Panc1 (cell line): ENCODE results near the gene DR1. TPM values are rescaled to one million over a fixed set of nuclear protein-coding genes. Genes with fewer than 3 reads are reported as not detected.

Experiments used
- ATAC-seq: fragments of 200-7000 bp; cut with Tn5 transposase; 2 replicates; pipeline ENCODE4 v1.9.1; 2020; ENCODE audit warnings: mild to moderate bottlenecking, moderate library complexity
- BruUV-seq: library from RNA; stranded (reverse); fragments of 400-500 nt; replicated peaks from 2 replicates; lab custom pipeline; 2021; lab: Mats Ljungman, UMichigan
- CTCF ChIA-PET: fragments of 300-600 bp; sonication (Branson Sonifier 250); formaldehyde crosslinking; loops from one replicate; lab custom pipeline; 2022; ENCODE audit warnings: antibody characterized with exemption; lab: Charles Lee
- POLR2A ChIA-PET: fragments of 300-600 bp; sonication (Branson Sonifier 250); formaldehyde crosslinking; loops from one replicate; lab custom pipeline; 2022; ENCODE audit warnings: antibody characterized with exemption; lab: Charles Lee
- DNase-seq: peaks from one replicate; pipeline ENCODE4 v3.0.0-alpha.2; 2010; ENCODE audit warnings: low read depth, low spot score
- H3K27ac ChIP-seq: 2 replicates; pipeline ENCODE4 v1.5.1; 2011; ENCODE audit warnings: mild to moderate bottlenecking, low read length, inconsistent platforms
- H3K27me3 ChIP-seq: fragments of 200-500 bp; sonication (Bioruptor generic); 2 replicates; pipeline ENCODE4 v1.6.0; 2014; ENCODE audit warnings: low read length, inconsistent platforms; ENCODE audit not compliant: control insufficient read depth, insufficient read depth
- H3K36me3 ChIP-seq: fragments of 200-500 bp; sonication (Bioruptor generic); 2 replicates; pipeline ENCODE4 v1.5.1; 2014; ENCODE audit warnings: inconsistent platforms, mild to moderate bottlenecking, low read length, moderate library complexity; ENCODE audit not compliant: control insufficient read depth, insufficient read depth
- H3K4me1 ChIP-seq: 2 replicates; pipeline ENCODE4 v1.5.1; 2011; ENCODE audit warnings: inconsistent platforms, mild to moderate bottlenecking, low read length, moderate library complexity; ENCODE audit not compliant: control insufficient read depth, insufficient read depth
- H3K4me3 ChIP-seq, 2 experiments: 2 replicates each; pipeline ENCODE4 v1.5.1; 2011 to 2012; ENCODE audit warnings: low read depth in 2 of 2, low read length in 2 of 2, mild to moderate bottlenecking in 2 of 2, inconsistent platforms in 1 of 2, moderate library complexity in 1 of 2
- H3K9me3 ChIP-seq: fragments of 200-500 bp; sonication (Bioruptor generic); 2 replicates; pipeline ENCODE4 v1.5.1; 2014; ENCODE audit warnings: low read depth, mild to moderate bottlenecking, inconsistent platforms, low read length, moderate library complexity; ENCODE audit not compliant: control insufficient read depth, insufficient read depth
- POLR2AphosphoS5 ChIP-seq: IDR thresholded peaks from 2 replicates; pipeline ENCODE4 v1.6.1; 2012; ENCODE audit warnings: mild to moderate bottlenecking, low read depth, low read length, moderate library complexity
- SIN3A ChIP-seq: IDR thresholded peaks from 2 replicates; pipeline ENCODE4 v1.6.1; 2012; ENCODE audit warnings: low read depth, mild to moderate bottlenecking, low read length, moderate library complexity, borderline replicate concordance; ENCODE audit not compliant: insufficient read depth
- TCF7L2 ChIP-seq: IDR thresholded peaks from 2 replicates; pipeline ENCODE4 v1.6.1; 2011; ENCODE audit warnings: mild to moderate bottlenecking, low read depth, low read length, inconsistent platforms
- in situ Hi-C: cut with HindIII; loops from 2 replicates; pipeline ENCODE4 v1.10.0; 2016; ENCODE audit warnings: low sequenced_read_pairs, low pct_unique_long_range_greater_than_20kb
- intact Hi-C: fragments of 100-400 bp; cut with micrococcal nuclease; formaldehyde crosslinking; loops from one replicate; pipeline ENCODE4 v1.10.0; 2022; ENCODE audit not compliant: unreplicated experiment
- total RNA-seq: library from RNA; stranded (reverse); gene quantifications from one replicate; pipeline ENCODE4 v1.2.1, GENCODE V29; 2021; ENCODE audit not compliant: unreplicated experiment
- TF ChIP-seq, protein P1 (sequence below), 2 experiments: IDR thresholded peaks; 2 replicates each; pipeline ENCODE4 v1.6.1; 2011 to 2012; ENCODE audit warnings: low read depth in 2 of 2, control low read depth in 1 of 2, low read length in 1 of 2, mild to moderate bottlenecking in 1 of 2, moderate library complexity in 1 of 2; ENCODE audit not compliant: insufficient read depth in 1 of 2
- TF ChIP-seq, protein P2 (sequence below): fragments of 450-650 bp; IDR thresholded peaks from 2 replicates; pipeline ENCODE4 v1.5.1; 2017; ENCODE audit warnings: mild to moderate bottlenecking

Gene DR1
- total RNA-seq, 1 experiment from 2014 or later = 39.0 TPM

DNA sequence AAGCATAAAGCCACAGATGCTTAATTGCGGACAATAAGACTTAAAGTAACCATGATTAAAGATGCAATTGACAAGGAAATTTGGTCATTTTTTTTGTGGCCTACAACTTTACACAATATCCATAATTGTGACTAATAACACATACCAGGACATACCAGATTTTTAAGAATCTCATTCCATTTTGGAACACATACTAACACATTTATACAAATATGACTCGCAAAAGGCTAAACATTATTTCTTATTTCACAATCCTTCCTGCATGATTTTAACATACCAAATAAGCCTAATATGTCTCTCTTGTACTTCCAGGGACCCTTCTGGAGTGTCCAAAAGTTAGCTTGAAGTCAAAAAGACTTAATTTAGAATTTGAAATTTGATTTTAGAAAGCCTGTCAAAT, 48.8 kb downstream of the DR1 start:
- H3K4me1 ChIP-seq = no peaks in the 10 kb centered on the region
- H3K27ac ChIP-seq = no peak overlapping the region
- no peaks in the 10 kb centered on the region for H3K9me3 ChIP-seq
- intact Hi-C loops = no loop called here
- no peak for TF ChIP-seq TCF7L2
- no peak for TF ChIP-seq SIN3A
- TF ChIP-seq, protein P1, sequence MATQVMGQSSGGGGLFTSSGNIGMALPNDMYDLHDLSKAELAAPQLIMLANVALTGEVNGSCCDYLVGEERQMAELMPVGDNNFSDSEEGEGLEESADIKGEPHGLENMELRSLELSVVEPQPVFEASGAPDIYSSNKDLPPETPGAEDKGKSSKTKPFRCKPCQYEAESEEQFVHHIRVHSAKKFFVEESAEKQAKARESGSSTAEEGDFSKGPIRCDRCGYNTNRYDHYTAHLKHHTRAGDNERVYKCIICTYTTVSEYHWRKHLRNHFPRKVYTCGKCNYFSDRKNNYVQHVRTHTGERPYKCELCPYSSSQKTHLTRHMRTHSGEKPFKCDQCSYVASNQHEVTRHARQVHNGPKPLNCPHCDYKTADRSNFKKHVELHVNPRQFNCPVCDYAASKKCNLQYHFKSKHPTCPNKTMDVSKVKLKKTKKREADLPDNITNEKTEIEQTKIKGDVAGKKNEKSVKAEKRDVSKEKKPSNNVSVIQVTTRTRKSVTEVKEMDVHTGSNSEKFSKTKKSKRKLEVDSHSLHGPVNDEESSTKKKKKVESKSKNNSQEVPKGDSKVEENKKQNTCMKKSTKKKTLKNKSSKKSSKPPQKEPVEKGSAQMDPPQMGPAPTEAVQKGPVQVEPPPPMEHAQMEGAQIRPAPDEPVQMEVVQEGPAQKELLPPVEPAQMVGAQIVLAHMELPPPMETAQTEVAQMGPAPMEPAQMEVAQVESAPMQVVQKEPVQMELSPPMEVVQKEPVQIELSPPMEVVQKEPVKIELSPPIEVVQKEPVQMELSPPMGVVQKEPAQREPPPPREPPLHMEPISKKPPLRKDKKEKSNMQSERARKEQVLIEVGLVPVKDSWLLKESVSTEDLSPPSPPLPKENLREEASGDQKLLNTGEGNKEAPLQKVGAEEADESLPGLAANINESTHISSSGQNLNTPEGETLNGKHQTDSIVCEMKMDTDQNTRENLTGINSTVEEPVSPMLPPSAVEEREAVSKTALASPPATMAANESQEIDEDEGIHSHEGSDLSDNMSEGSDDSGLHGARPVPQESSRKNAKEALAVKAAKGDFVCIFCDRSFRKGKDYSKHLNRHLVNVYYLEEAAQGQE (IDR thresholded peaks at IDR 0.05; ENCODE audit: insufficient read depth in 1 of 2, low read depth in 2 of 2, low read length in 1 of 2) = no peak
- TF ChIP-seq POLR2AphosphoS5 = no peak
- ATAC-seq = no peak
- CTCF ChIA-PET = no interaction called here
- H3K27me3 ChIP-seq = no peaks in the 10 kb centered on the region
- in situ Hi-C loops = no loop called here
- H3K4me3 ChIP-seq = no peak overlapping the region
- no TSS peak for BruUV-seq
- POLR2A ChIA-PET = no interaction called here
- no peaks in the 10 kb centered on the region for H3K36me3 ChIP-seq
- no peak for DNase-seq

DNA sequence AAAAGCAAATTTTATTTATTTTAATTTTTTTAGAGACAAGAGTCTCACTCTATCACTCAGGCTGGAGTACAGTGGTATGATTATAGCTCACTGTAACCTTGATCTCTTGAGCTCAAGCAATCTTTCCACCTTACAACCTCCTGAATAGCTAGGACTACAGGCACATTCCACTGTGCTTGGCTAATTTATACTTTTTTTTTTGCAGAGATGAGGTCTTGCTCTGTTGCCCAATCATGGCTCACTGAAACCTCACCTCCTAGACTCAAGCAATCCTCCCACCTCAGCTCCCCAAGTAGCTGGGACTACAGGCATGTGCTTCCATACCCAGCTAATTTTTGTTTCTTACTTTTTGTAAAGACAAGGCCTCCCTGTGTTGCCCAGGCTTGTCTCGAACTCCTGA, 49.5 kb downstream of the DR1 start:
- TF ChIP-seq, protein P2, sequence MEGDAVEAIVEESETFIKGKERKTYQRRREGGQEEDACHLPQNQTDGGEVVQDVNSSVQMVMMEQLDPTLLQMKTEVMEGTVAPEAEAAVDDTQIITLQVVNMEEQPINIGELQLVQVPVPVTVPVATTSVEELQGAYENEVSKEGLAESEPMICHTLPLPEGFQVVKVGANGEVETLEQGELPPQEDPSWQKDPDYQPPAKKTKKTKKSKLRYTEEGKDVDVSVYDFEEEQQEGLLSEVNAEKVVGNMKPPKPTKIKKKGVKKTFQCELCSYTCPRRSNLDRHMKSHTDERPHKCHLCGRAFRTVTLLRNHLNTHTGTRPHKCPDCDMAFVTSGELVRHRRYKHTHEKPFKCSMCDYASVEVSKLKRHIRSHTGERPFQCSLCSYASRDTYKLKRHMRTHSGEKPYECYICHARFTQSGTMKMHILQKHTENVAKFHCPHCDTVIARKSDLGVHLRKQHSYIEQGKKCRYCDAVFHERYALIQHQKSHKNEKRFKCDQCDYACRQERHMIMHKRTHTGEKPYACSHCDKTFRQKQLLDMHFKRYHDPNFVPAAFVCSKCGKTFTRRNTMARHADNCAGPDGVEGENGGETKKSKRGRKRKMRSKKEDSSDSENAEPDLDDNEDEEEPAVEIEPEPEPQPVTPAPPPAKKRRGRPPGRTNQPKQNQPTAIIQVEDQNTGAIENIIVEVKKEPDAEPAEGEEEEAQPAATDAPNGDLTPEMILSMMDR = no peak
- TF ChIP-seq TCF7L2 = no peak
- TF ChIP-seq POLR2AphosphoS5 = no peak
- no peak for TF ChIP-seq SIN3A
- TF ChIP-seq, protein P1 (IDR thresholded peaks at IDR 0.05; ENCODE audit: insufficient read depth in 1 of 2, low read depth in 2 of 2, low read length in 1 of 2) = no peak
- CTCF ChIA-PET = no interaction called here
- in situ Hi-C loops (no loop called here), intact Hi-C loops (no loop called here)
- H3K27ac ChIP-seq = no peak overlapping the region
- no peaks in the 10 kb centered on the region for H3K36me3 ChIP-seq
- no peaks in the 10 kb centered on the region for H3K4me1 ChIP-seq
- no TSS peak for BruUV-seq
- no peak overlapping the region for H3K4me3 ChIP-seq
- DNase-seq (no peak), ATAC-seq (no peak)
- POLR2A ChIA-PET = no interaction called here
- H3K9me3 ChIP-seq = no peaks in the 10 kb centered on the region
- H3K27me3 ChIP-seq = no peaks in the 10 kb centered on the region
